ENCODE data around the gene SRGAP1.
"Not testable (repeated sequence)": the region's sequence is repeated elsewhere in the genome, so short reads cannot be mapped to it uniquely, and the experiment has no call there.

The SRGAP1 gene

DNA sequence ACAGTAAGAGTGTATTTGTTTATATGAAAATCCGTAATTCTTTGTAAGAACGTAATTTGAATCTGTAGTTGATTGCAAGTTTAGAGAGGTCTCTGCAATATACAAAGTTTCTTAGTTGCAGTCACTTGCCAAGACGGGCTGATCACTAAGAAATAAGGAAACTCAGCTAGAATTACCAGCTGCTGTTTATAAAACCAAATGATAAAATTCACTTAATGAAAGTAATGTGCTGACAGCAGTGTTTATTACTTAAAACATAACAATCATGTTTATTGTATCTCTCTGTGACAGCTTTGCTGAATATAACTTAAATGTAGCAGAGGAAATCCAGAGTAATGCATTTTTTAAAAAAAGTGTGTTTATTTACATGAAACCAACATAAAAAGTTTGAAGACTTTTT, 31.2 kb downstream of the SRGAP1 start:
- Histone ChIP-seq H3K27me3 (replicated peaks) (no peaks in the 10 kb centered on the region), H3K27ac (no peak overlapping the region), H3K36me3 (replicated peaks) (no peaks in the 10 kb centered on the region), H3K4me3 (ENCODE audit: low read depth, low read length) (no peak overlapping the region)
- TF ChIP-seq, protein P1, sequence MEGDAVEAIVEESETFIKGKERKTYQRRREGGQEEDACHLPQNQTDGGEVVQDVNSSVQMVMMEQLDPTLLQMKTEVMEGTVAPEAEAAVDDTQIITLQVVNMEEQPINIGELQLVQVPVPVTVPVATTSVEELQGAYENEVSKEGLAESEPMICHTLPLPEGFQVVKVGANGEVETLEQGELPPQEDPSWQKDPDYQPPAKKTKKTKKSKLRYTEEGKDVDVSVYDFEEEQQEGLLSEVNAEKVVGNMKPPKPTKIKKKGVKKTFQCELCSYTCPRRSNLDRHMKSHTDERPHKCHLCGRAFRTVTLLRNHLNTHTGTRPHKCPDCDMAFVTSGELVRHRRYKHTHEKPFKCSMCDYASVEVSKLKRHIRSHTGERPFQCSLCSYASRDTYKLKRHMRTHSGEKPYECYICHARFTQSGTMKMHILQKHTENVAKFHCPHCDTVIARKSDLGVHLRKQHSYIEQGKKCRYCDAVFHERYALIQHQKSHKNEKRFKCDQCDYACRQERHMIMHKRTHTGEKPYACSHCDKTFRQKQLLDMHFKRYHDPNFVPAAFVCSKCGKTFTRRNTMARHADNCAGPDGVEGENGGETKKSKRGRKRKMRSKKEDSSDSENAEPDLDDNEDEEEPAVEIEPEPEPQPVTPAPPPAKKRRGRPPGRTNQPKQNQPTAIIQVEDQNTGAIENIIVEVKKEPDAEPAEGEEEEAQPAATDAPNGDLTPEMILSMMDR (IDR thresholded peaks at IDR 0.05; ENCODE audit: low read depth, low read length, missing control alignments), result no peak
- no peak for DNase-seq
- in situ Hi-C loops (cut with HindIII; ENCODE audit: low pct_ligation_motif_present, low sequenced_read_pairs), result no loop called here

DNA sequence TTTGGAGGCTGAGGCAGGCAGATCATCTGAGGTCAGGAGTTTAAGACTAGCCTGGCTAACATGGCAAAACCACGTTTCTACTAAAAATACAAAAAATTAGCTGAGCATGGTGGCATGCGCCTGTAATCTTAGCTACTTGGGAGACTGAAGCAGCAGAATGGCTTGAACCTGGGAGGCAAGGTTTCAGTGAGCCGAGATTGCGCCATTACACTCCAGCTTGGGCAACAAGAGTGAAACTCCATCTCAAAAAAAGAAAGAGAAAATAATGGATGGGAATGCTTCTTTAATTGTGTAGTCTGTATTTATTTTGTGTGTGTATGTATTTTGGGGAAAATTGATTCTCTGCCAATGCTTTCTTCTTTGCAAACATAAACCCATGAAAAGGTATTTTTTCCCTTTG, 32.5 kb downstream of the SRGAP1 start:
- in situ Hi-C loops (cut with HindIII; ENCODE audit: low pct_ligation_motif_present, low sequenced_read_pairs), result no loop called here

DNA sequence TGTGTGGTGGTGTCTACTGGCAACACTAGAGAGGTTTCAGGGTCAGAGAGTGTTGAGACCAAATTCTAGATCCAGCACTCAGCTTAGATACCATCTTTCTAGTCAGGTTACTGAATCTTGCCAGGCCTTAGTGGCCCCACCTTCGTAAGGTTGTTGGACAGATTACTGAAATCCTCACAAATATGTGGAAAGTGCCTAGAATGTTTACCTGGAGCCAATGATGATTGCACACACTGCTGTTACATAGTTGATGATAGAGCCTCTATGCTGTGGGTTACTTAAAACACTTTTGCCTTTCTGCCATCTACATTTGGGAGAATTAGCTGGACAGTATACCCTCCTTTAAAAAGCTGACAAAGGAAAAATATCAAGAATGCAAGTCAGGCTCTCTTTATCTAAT, 33.2 kb downstream of the SRGAP1 start:
- H3K27me3 ChIP-seq (replicated peaks), result no peaks in the 10 kb centered on the region
- no peak overlapping the region for H3K27ac ChIP-seq
- H3K36me3 ChIP-seq (replicated peaks), result no peaks in the 10 kb centered on the region
- no peak overlapping the region for H3K4me3 ChIP-seq (ENCODE audit: low read depth, low read length)
- in situ Hi-C loops (cut with HindIII; ENCODE audit: low pct_ligation_motif_present, low sequenced_read_pairs), result no loop called here
- no peak for DNase-seq
- TF ChIP-seq, protein P1 (IDR thresholded peaks at IDR 0.05; ENCODE audit: low read depth, low read length, missing control alignments), result no peak

More for the DNA sequence above, 32.5 kb downstream of the SRGAP1 start:
- TF ChIP-seq, protein P1 (IDR thresholded peaks at IDR 0.05; ENCODE audit: low read depth, low read length, missing control alignments), result no peak
- no peak for DNase-seq
- Histone ChIP-seq H3K27me3 (replicated peaks) (no peaks in the 10 kb centered on the region), H3K4me3 (ENCODE audit: low read depth, low read length) (no peak overlapping the region), H3K36me3 (replicated peaks) (no peaks in the 10 kb centered on the region), H3K27ac (no peak overlapping the region)

DNA sequence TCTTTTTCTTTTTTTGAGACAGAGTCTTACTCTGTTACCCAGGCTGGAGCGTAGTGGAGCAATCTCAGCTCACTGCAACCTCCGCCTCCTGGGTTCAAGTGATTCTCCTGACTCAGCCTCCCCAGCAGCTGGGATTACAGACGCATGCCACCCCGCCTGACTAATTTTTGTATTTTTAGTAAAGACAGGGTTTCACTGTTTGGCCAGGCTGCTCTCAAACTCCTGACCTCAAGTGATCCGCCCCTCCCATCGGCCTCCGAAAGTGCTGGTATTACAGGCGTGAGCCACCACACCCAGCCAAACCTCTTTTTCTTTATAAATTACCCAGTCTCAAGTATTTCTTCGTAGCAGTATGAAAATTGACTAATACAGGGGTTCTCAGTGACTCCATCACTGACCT, 35.7 kb downstream of the SRGAP1 start:
- H3K27ac ChIP-seq; in situ Hi-C loops (cut with HindIII; ENCODE audit: low pct_ligation_motif_present, low sequenced_read_pairs); H3K4me3 ChIP-seq (ENCODE audit: low read depth, low read length); DNase-seq; H3K36me3 ChIP-seq (replicated peaks); H3K27me3 ChIP-seq (replicated peaks): not testable (repeated sequence)

DNA sequence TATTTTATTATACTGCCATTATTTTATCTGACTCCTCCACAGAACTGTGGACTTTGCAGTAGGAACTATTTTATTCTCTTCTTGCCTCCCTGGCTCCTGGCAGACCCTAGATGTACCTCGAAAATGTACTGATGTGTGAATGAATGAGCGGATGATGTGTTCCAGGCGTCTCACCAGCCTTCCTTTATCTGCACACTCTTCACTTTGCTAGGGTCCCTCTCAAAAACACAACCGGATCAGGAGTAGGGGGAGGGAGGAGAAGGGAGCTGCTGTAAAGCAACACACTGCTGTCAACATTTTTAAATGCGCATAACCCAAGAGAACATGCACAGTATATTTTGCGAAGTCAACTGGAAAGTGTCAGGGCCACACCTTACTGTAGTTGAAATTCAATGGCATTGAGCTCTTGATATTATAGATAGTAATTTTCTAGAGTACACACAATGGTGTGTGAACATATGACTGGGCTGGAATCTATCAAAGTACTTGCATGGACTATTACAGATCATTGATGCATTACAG, 36.3 kb downstream of the SRGAP1 start:
- TF ChIP-seq, protein P1 (IDR thresholded peaks at IDR 0.05; ENCODE audit: low read depth, low read length, missing control alignments), result no peak
- H3K4me3 ChIP-seq (ENCODE audit: low read depth, low read length), result no peak overlapping the region
- in situ Hi-C loops (cut with HindIII; ENCODE audit: low pct_ligation_motif_present, low sequenced_read_pairs), result no loop called here
- DNase-seq, result no peak
- no peak overlapping the region for H3K27ac ChIP-seq
- no peaks in the 10 kb centered on the region for H3K27me3 ChIP-seq (replicated peaks)
- peaks cover 3% of the 10 kb centered on the region for H3K36me3 ChIP-seq (replicated peaks)

DNA sequence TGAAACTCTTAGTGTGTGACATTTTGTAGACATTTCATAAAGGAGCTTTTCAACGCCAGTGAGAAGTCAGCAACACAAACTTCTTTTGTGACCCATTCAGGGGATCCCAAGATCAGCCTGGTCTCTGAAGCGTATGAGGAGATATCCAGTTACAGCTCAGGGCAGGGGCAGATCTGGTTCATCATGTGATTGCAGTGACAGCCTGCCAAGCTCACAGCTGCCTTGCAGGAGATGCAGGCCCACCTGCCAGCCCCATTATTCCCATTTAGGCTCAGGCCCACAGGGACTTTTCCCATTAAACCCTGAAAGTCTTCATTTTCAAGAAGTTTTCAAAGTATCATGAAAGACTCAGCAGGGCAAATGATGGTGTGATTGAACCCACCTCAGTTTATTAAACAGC, 38.3 kb downstream of the SRGAP1 start:
- H3K27me3 ChIP-seq (replicated peaks), result no peaks in the 10 kb centered on the region
- H3K4me3 ChIP-seq (ENCODE audit: low read depth, low read length), result no peak overlapping the region
- no peak for DNase-seq
- no peak overlapping the region for H3K27ac ChIP-seq
- TF ChIP-seq, protein P1 (IDR thresholded peaks at IDR 0.05; ENCODE audit: low read depth, low read length, missing control alignments), result no peak
- in situ Hi-C loops (cut with HindIII; ENCODE audit: low pct_ligation_motif_present, low sequenced_read_pairs), result no loop called here
- peaks cover 3% of the 10 kb centered on the region for H3K36me3 ChIP-seq (replicated peaks)
